Mesendoderm (in vitro differentiated cells): ENCODE measurements around the gene PXYLP1.

Experiments used
- DNase-seq: peaks from one replicate; pipeline ENCODE4 v3.0.0; 2013
- H2AK5ac ChIP-seq: 2 replicates; pipeline ENCODE4 v1.6.1; 2013; ENCODE audit warnings: low read length, inconsistent platforms
- H2BK120ac ChIP-seq: 2 replicates; pipeline ENCODE4 v1.6.1; 2013; ENCODE audit warnings: low read depth, mild to moderate bottlenecking, low read length, moderate library complexity, mixed read lengths
- H2BK15ac ChIP-seq: replicated peaks from 2 replicates; pipeline ENCODE4 v1.6.1; 2013; ENCODE audit warnings: low read depth, mild to moderate bottlenecking, moderate library complexity
- H2BK5ac ChIP-seq: 2 replicates; pipeline ENCODE4 v1.6.1; 2013; ENCODE audit warnings: low read length, inconsistent platforms
- H3K18ac ChIP-seq: 2 replicates; pipeline ENCODE4 v1.6.1; 2013; ENCODE audit warnings: mild to moderate bottlenecking, low read length, mixed read lengths
- H3K23ac ChIP-seq: one replicate; pipeline ENCODE4 v1.6.1; 2013; ENCODE audit warnings: low read length
- H3K27ac ChIP-seq: 2 replicates; pipeline ENCODE4 v1.5.1; 2013; ENCODE audit warnings: low read depth, mild to moderate bottlenecking, inconsistent platforms, low read length, moderate library complexity
- H3K27me3 ChIP-seq: 2 replicates; pipeline ENCODE4 v1.6.1; 2013; ENCODE audit warnings: low read length, control low read depth, mild to moderate bottlenecking, inconsistent platforms; ENCODE audit not compliant: insufficient read depth, poor library complexity
- H3K36me3 ChIP-seq: 2 replicates; pipeline ENCODE4 v1.6.1; 2013; ENCODE audit warnings: low read length, inconsistent platforms; ENCODE audit not compliant: control insufficient read depth, insufficient read depth
- H3K4ac ChIP-seq: one replicate; pipeline ENCODE4 v1.6.1; 2013; ENCODE audit warnings: low read depth, mild to moderate bottlenecking, low read length, moderate library complexity
- H3K4me1 ChIP-seq: 2 replicates; pipeline ENCODE4 v1.6.1; 2013; ENCODE audit warnings: low read depth, low read length, inconsistent platforms; ENCODE audit not compliant: control insufficient read depth
- H3K4me2 ChIP-seq: 2 replicates; pipeline ENCODE4 v1.6.1; 2013; ENCODE audit warnings: low read length
- H3K4me3 ChIP-seq: 2 replicates; pipeline ENCODE4 v1.5.1; 2013; ENCODE audit warnings: mild to moderate bottlenecking, low read length
- H3K56ac ChIP-seq: one replicate; pipeline ENCODE4 v1.6.1; 2013; ENCODE audit warnings: low read length
- H3K79me1 ChIP-seq: 2 replicates; pipeline ENCODE4 v1.6.1; 2013; ENCODE audit warnings: low read length, inconsistent platforms
- H3K79me2 ChIP-seq: 2 replicates; pipeline ENCODE4 v1.6.1; 2013; ENCODE audit warnings: mild to moderate bottlenecking, low read length; ENCODE audit not compliant: control insufficient read depth, insufficient read depth
- H3K9ac ChIP-seq: 2 replicates; pipeline ENCODE4 v1.6.1; 2013; ENCODE audit warnings: low read length, inconsistent platforms
- H4K5ac ChIP-seq: one replicate; pipeline ENCODE4 v1.6.1; 2013; ENCODE audit warnings: low read length
- H4K8ac ChIP-seq: one replicate; pipeline ENCODE4 v1.6.1; 2013; ENCODE audit warnings: low read depth, mild to moderate bottlenecking, control low read depth, low read length, moderate library complexity
- WGBS: extraction: QIAGEN DNeasy Blood & Tissue Kit; methylation state at CpG from one replicate; pipeline ENCODE4 v1.1.7; 2013; ENCODE audit warnings: low lambda C conversion rate, missing lambda C conversion rate; ENCODE audit not compliant: insufficient coverage; ENCODE audit errors: extremely low coverage; 5-methylcytosine and 5-hydroxymethylcytosine counted together

Gene PXYLP1

DNA sequence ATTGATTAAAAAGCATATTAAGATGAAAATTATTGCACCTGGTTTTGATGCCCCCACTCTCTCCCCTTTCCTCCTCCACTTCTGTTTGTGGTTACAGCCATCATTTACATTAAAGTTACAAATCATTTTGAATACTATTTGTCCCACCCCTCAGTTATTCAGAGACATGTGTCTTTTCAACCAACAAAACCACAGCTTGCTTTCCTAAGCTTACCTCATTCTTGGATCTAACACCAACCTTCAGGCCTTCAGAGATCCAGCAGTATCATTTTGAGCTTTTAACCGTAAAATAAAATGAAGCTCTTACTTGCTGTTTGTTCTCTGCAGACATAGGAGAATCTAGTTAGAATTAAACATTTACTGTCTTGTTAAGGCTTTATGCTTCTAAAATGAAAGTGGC is 4.7 kb downstream of the PXYLP1 start:
- Histone ChIP-seq H2BK120ac (no peak overlapping the region), H4K5ac (no peak overlapping the region), H3K4me3 (no peak overlapping the region), H3K27ac (no peak overlapping the region), H3K27me3 (no peaks in the 10 kb centered on the region), H3K4me1 (peaks cover 17% of the 10 kb centered on the region), H3K18ac (no peak overlapping the region), H3K36me3 (no peaks in the 10 kb centered on the region), H3K23ac (no peak overlapping the region), H3K9ac (no peak overlapping the region), H3K79me2 (no peaks in the 10 kb centered on the region), H3K56ac (no peak overlapping the region), H4K8ac (no peak overlapping the region), H3K4me2 (no peak overlapping the region), H3K79me1 (peaks cover 10% of the 10 kb centered on the region), H2AK5ac (no peak overlapping the region), H2BK5ac (no peak overlapping the region), H2BK15ac (no peak overlapping the region), H3K4ac (no peak overlapping the region)
- no CpG with 5 or more reads among the region's 1 CpG for WGBS
- no peak for DNase-seq

DNA sequence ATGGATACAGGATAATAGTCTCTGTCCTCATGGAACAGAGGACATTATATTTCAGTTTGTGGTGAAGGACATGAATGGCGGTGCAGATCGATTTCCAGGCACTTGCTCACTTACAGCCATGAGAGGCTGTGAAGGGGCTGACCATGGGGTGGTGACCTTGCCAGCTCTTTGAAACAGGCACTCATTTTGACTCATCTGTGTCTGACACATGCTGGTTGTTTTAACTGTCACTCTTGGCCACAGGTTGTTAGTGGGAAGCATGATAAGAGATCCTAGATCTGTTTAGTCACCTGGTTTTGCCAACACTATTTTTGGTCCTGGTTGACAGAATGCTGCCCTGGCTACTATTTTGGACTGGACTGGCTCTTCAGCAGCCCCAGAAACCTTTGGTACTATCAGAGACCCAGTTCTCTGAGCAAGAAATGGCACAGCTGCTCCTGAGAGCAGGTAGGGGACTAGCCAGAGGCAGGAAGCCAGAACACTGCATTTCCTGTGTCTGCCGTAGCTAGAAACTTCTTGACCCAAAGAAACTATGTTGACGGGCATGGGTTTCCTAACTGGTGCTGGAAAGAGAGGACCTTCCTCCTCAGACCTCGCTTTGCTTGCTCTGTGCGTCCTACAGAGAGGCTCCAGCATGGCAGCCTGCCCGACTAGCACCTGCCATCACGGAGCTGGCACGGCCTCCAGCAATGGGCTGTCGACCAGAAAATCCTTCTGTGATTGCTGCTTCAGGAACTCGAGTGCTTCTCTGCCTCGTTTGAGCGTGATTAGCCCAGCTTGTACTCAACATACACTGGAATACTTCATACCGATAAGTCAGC is 6.3 kb downstream of the PXYLP1 start:
- no CpG with 5 or more reads among the region's 14 CpGs for WGBS
- Histone ChIP-seq H3K79me2 (no peaks in the 10 kb centered on the region), H3K18ac (no peak overlapping the region), H2BK120ac (no peak overlapping the region), H2BK5ac (no peak overlapping the region), H3K36me3 (no peaks in the 10 kb centered on the region), H4K8ac (no peak overlapping the region), H3K27me3 (no peaks in the 10 kb centered on the region), H3K4me1 (peaks cover 17% of the 10 kb centered on the region), H2BK15ac (no peak overlapping the region), H3K79me1 (peaks cover 10% of the 10 kb centered on the region), H3K4ac (no peak overlapping the region), H3K9ac (no peak overlapping the region), H3K23ac (no peak overlapping the region), H3K4me3 (no peak overlapping the region), H4K5ac (no peak overlapping the region), H3K27ac (no peak overlapping the region), H3K56ac (no peak overlapping the region), H3K4me2 (no peak overlapping the region), H2AK5ac (no peak overlapping the region)
- DNase-seq: peak; percentile 28

DNA sequence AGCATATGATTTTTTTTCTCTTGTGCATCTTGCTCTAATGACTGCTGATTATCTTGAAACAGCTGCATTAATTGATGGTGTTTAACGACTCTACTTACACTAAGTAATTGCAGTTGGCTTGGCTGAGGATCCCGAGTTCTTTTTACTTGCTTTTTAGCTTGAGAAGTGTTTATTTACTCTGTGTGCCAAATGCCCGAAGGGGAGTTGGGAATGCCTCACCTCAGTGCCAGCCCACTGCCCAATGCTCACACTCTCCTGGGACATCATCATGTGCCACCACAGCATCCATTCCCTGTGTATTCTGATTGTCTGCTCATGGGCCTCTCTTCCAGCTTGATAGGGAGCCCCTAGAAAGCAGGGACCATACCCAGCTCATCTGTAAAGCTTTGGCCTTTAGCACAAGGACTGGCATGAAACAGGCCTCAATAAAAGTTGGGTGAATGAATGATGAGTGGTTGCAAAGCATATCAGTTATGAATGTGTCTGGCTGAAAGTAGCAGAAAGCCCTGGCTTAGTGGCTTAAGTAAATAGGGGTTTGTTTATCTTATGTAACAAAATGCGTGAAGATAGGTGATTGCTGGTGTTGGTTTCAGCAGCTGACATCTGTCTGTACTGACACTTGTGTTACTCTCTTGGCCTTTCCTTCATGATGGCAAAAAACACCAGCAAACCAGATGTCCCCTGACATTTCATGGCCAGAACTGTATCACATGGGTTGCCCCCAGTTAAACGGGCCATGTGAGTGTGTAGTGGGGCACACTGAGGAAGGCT is 8.1 kb downstream of the PXYLP1 start:
- no peak overlapping the region for H2AK5ac ChIP-seq
- peaks cover 17% of the 10 kb centered on the region for H3K4me1 ChIP-seq
- peaks cover 14% of the 10 kb centered on the region for H3K79me1 ChIP-seq
- no peaks in the 10 kb centered on the region for H3K36me3 ChIP-seq
- H2BK15ac ChIP-seq: no peak overlapping the region
- H2BK120ac ChIP-seq: no peak overlapping the region
- H3K18ac ChIP-seq: no peak overlapping the region
- no peak overlapping the region for H3K4ac ChIP-seq
- H3K27me3 ChIP-seq: no peaks in the 10 kb centered on the region
- no CpG with 5 or more reads among the region's 5 CpGs for WGBS
- H3K56ac ChIP-seq: no peak overlapping the region
- H3K4me3 ChIP-seq: no peak overlapping the region
- no peak overlapping the region for H3K23ac ChIP-seq
- H4K8ac ChIP-seq: no peak overlapping the region
- H3K4me2 ChIP-seq: no peak overlapping the region
- DNase-seq: peak; percentile 51
- H4K5ac ChIP-seq: no peak overlapping the region
- H3K9ac ChIP-seq: no peak overlapping the region
- no peaks in the 10 kb centered on the region for H3K79me2 ChIP-seq
- no peak overlapping the region for H3K27ac ChIP-seq
- no peak overlapping the region for H2BK5ac ChIP-seq

DNA sequence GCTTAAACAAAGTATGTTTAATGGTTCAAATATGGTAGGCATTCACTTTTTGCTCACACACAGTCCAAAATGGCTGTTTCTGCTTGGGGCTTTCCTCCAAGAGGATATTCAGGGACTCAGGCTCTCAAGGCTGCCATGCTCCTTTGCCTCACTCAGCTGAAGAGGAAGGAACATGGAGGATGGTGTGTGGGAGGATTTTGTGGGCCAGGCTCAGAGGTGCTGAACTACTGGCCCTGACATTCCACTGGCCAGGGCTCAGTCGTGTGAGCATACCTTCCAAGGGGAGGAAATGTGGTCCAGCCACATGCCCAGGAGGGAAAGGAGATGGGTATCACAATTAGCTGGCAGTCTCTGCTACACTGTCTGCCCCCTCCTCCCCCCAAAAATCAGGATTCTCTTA is 8.7 kb downstream of the PXYLP1 start:
- no peak overlapping the region for H2AK5ac ChIP-seq
- no peak overlapping the region for H3K4me2 ChIP-seq
- no peak overlapping the region for H2BK5ac ChIP-seq
- H2BK15ac ChIP-seq: no peak overlapping the region
- no peak overlapping the region for H3K4me3 ChIP-seq
- no peaks in the 10 kb centered on the region for H3K36me3 ChIP-seq
- H3K79me2 ChIP-seq: no peaks in the 10 kb centered on the region
- WGBS: no CpG with 5 or more reads among the region's 1 CpG
- H3K9ac ChIP-seq: no peak overlapping the region
- peaks cover 17% of the 10 kb centered on the region for H3K4me1 ChIP-seq
- no peak overlapping the region for H4K8ac ChIP-seq
- peak; percentile 14 for DNase-seq
- H3K18ac ChIP-seq: no peak overlapping the region
- H3K27ac ChIP-seq: no peak overlapping the region
- H3K4ac ChIP-seq: no peak overlapping the region
- no peaks in the 10 kb centered on the region for H3K27me3 ChIP-seq
- peaks cover 14% of the 10 kb centered on the region for H3K79me1 ChIP-seq
- no peak overlapping the region for H2BK120ac ChIP-seq
- no peak overlapping the region for H3K23ac ChIP-seq
- H4K5ac ChIP-seq: no peak overlapping the region
- H3K56ac ChIP-seq: no peak overlapping the region

DNA sequence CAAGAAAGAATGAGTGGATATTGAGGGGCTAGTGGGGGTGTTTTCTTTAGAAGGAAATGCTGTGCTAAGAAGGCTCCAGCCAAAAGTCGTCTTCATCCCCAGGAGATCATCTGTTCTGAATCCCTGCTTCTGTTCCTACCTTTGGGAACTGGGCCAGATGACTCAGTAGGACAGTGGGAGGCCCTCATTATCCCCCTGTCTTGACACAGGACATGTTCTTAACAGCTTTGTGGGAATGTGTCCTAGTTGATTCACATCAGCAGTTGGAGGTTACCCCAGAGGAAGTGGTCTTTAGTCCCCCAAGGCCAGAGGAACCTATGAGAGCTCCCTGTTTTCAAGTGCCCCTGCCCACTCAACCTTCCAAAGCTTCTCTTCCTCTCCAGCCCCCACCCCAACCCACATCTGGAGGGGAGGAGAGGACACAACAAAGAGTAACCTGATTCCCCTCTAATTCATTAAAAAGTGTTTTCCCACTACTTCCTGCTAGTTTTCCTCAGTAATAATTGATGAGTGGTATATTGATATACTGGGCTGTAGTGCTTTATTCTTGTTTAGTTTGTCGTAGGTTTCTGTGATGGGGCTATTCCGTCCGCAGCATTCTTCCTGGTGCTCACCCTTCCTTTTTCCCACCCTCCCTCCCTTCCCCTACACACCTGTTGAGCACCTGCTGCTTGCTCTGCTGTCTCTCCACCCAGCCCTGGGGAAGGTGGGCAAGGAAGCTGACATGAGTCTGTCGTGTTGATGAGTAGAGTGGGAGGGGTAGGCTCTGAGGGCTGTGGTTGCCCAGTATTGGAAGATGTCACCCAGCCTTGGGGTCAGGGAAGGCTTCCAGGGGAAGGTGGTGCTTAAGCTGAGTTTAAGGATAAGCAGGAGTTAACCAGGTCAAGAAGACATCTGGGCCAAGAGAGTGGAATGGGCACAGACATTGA is 9.3 kb downstream of the PXYLP1 start:
- H3K23ac ChIP-seq: no peak overlapping the region
- WGBS: no CpG with 5 or more reads among the region's 5 CpGs
- no peak overlapping the region for H2BK120ac ChIP-seq
- H3K56ac ChIP-seq: no peak overlapping the region
- DNase-seq: peak; percentile 32
- H4K8ac ChIP-seq: no peak overlapping the region
- no peak overlapping the region for H2BK5ac ChIP-seq
- no peaks in the 10 kb centered on the region for H3K36me3 ChIP-seq
- H3K4me1 ChIP-seq: peaks cover 17% of the 10 kb centered on the region
- no peak overlapping the region for H3K27ac ChIP-seq
- no peaks in the 10 kb centered on the region for H3K27me3 ChIP-seq
- H3K4me2 ChIP-seq: no peak overlapping the region
- H3K4ac ChIP-seq: no peak overlapping the region
- no peak overlapping the region for H3K4me3 ChIP-seq
- H2AK5ac ChIP-seq: no peak overlapping the region
- H4K5ac ChIP-seq: no peak overlapping the region
- H2BK15ac ChIP-seq: no peak overlapping the region
- H3K79me2 ChIP-seq: no peaks in the 10 kb centered on the region
- no peak overlapping the region for H3K18ac ChIP-seq
- no peak overlapping the region for H3K9ac ChIP-seq
- H3K79me1 ChIP-seq: peaks cover 14% of the 10 kb centered on the region
